ENCODE results near the gene PAK6. TPM values are rescaled to one million over a fixed set of nuclear protein-coding genes. Genes with fewer than 3 reads are reported as not detected.

Gene PAK6
- polyA plus RNA-seq, 2 of the 4 experiments (the other 2 are of a cell fraction), result 0.10 to 0.16 TPM

DNA sequence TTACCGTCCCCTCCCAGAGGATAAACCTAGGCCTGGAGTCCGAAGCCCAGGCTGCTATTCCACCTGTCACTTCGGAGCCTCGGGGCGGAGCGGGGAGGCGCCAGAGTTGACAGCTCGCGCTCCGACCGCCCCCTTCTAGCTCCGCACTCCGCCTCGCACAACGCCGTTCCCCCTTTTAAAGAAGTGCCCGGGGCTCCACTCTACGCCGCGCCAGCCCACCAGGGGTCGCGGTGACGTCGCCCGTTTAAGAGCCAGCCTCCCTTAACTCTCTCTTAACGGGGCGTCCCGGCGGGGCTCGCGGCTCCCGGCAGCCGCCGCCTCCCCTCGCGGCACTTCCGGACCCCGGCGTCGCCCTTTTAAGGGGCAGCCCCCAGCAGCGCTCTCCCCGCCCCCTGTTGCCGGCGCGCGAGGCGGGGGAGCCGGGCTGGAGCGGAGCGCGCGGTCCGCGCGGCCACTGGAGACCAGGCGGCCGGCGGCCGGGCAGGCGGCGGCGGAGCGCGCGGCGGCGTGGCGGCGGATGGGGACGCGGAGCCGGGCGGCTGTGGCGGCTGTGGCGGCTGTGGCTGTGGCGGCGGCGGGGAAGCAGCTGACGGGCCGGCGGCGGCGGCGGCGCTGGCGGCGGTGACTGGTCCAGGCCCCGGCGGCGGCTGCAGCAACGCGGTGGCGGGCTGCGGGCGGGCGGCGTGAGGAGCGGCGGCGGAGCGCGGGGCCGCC lies 84.5 kb downstream of the PAK6 start, which contains the start of gene INAFM2 (continued):
- TF ChIP-seq MAZ (IDR thresholded peaks at IDR 0.05; ENCODE audit: borderline replicate concordance, low read depth, low read length), result no peak
- TF ChIP-seq CTCF (IDR thresholded peaks at IDR 0.05), result peak; percentile 21; the same call in 2 of the 3 replicates
- no peak for TF ChIP-seq KDM5A (IDR thresholded peaks at IDR 0.05)
- no peak for TF ChIP-seq NFE2L2 (conservative IDR thresholded peaks at IDR 0.05; ENCODE audit: low read length)
- no peak for TF ChIP-seq REST (IDR thresholded peaks at IDR 0.05)
- TF ChIP-seq EHF (CRISPR knock-in tag; IDR thresholded peaks at IDR 0.05), result no peak
- TF ChIP-seq KDM1A (IDR thresholded peaks at IDR 0.05; ENCODE audit: low read depth), result no peak
- no peak for TF ChIP-seq JUNB (IDR thresholded peaks at IDR 0.05)
- peak; percentile 54 to 90; a peak in 4 of 5 replicates for TF ChIP-seq JUN (IDR thresholded peaks at IDR 0.05)

GRCh38 chr15:40323953-40324937 lies 85.4 kb downstream of the PAK6 start:
- 75% methylated on average over 5 of the region's 101 CpGs for WGBS (ENCODE audit: missing lambda C conversion rate)
- no peak for FAIRE-seq
- POLR2A ChIA-PET, result no interaction called here

GRCh38 chr15:40325188-40325587 lies 86.3 kb downstream of the PAK6 start:
- Histone ChIP-seq H3K9me3 (no peaks in the 10 kb centered on the region), H3K4me2 (peak overlapping the region; percentile 98; the same call in 2 of the 3 replicates), H3K27ac (no peak overlapping the region), H3K4me1 (peaks cover 9% of the 10 kb centered on the region; the same call in 1 of the 3 replicates), H3K4me3 (no peak overlapping the region)
- ChIA-PET POLR2A (no interaction called here), CTCF (interaction anchor here (0.7 to 6.7 kb wide), 7 partner anchors 9 to 482 kb away, joined by 3 to 91 read pairs (median 4); partner anchors contain the start of gene CCDC9B)
- TF ChIP-seq RCOR1 (IDR thresholded peaks at IDR 0.05; ENCODE audit: low read depth, low read length), result no peak
- no peak for TF ChIP-seq FOXS1 (CRISPR knock-in tag; IDR thresholded peaks at IDR 0.05)
- TF ChIP-seq RFX5 (IDR thresholded peaks at IDR 0.05), result no peak
- no peak for TF ChIP-seq HDAC2 (IDR thresholded peaks at IDR 0.05)
- ATAC-seq (no peak), FAIRE-seq (no peak), DNase-seq (ENCODE audit: low read depth in 1 of 2, low spot score in 1 of 2) (no peak)
- 91% methylated on average over 2 of the region's 2 CpGs for WGBS (ENCODE audit: missing lambda C conversion rate)

More at GRCh38 chr15:40323953-40324937, 85.4 kb downstream of the PAK6 start:
- DNase-seq (ENCODE audit: low read depth in 1 of 2, low spot score in 1 of 2) (no peak), ATAC-seq (peak in 1 of 2 experiments; percentile 35; a peak in 3 of 6 replicates)
- Histone ChIP-seq H3K4me2 (peak overlapping the region; percentile 98), H3K4me1 (peaks cover 9% of the 10 kb centered on the region; the same call in 1 of the 3 replicates), H3K27ac (peak overlapping the region; percentile 73 to 90), H3K9me3 (no peaks in the 10 kb centered on the region), H3K4me3 (peak overlapping the region; percentile 75)
- CTCF ChIA-PET, result interaction anchor here (1.1 to 7.5 kb wide), 9 partner anchors 10 to 99 kb away, joined by 3 to 139 read pairs (median 22); partner anchors contain the start of gene CCDC9B
- TF ChIP-seq MAZ (IDR thresholded peaks at IDR 0.05; ENCODE audit: borderline replicate concordance, low read depth, low read length), result no peak
- no peak for TF ChIP-seq HEYL (CRISPR knock-in tag; IDR thresholded peaks at IDR 0.05)
- no peak for TF ChIP-seq NFE2L2 (conservative IDR thresholded peaks at IDR 0.05; ENCODE audit: low read length)
- TF ChIP-seq KDM1A (IDR thresholded peaks at IDR 0.05; ENCODE audit: low read depth), result no peak
- no peak for TF ChIP-seq HOXB13 (CRISPR knock-in tag; IDR thresholded peaks at IDR 0.05; ENCODE audit: low read depth)
- TF ChIP-seq RFX5 (IDR thresholded peaks at IDR 0.05), result no peak
- TF ChIP-seq TFCP2L1 (CRISPR knock-in tag; IDR thresholded peaks at IDR 0.05), result no peak
